KMS-11 (cell line): ENCODE results near the gene PDE2A.

Experiments
- H2AFZ ChIP-seq: fragments of 200-600 bp; sonication (generic); 2 replicates; pipeline ENCODE4 v1.6.1; 2016; ENCODE audit warnings: antibody characterized with exemption, mixed run types, low read depth
- H3K27ac ChIP-seq: fragments of 200-600 bp; sonication (generic); 2 replicates; pipeline ENCODE4 v1.6.1; 2016; ENCODE audit warnings: mild to moderate bottlenecking, mixed run types
- H3K27me3 ChIP-seq: fragments of 200-600 bp; sonication (generic); 2 replicates; pipeline ENCODE4 v1.6.1; 2017; ENCODE audit warnings: mild to moderate bottlenecking, low read depth, mixed run types, moderate library complexity; ENCODE audit not compliant: insufficient read depth
- H3K36me3 ChIP-seq: fragments of 200-600 bp; sonication (generic); 2 replicates; pipeline ENCODE4 v1.6.1; 2017; ENCODE audit warnings: mild to moderate bottlenecking, mixed run types; ENCODE audit not compliant: insufficient read depth
- H3K4me1 ChIP-seq: fragments of 200-600 bp; sonication (generic); 2 replicates; pipeline ENCODE4 v1.6.1; 2016; ENCODE audit warnings: mild to moderate bottlenecking, low read depth, mixed run types; ENCODE audit not compliant: poor library complexity, severe bottlenecking
- H3K4me2 ChIP-seq: fragments of 200-600 bp; sonication (generic); 2 replicates; pipeline ENCODE4 v1.7.0; 2016; ENCODE audit warnings: mild to moderate bottlenecking, mixed run types
- H3K4me3 ChIP-seq: fragments of 200-600 bp; sonication (generic); IDR thresholded peaks from 2 replicates; pipeline ENCODE4 v1.6.1; 2017; ENCODE audit warnings: low read depth, low read length, mixed read lengths; ENCODE audit not compliant: insufficient read depth
- H3K79me2 ChIP-seq: fragments of 200-600 bp; sonication (generic); 2 replicates; pipeline ENCODE4 v1.6.1; 2016; ENCODE audit warnings: low read depth, mixed run types; ENCODE audit not compliant: insufficient read depth
- H3K9ac ChIP-seq: fragments of 200-600 bp; sonication (generic); 2 replicates; pipeline ENCODE4 v1.6.1; 2016; ENCODE audit warnings: mild to moderate bottlenecking, mixed run types
- H4K20me1 ChIP-seq: fragments of 200-600 bp; sonication (generic); 2 replicates; pipeline ENCODE4 v1.6.1; 2016; ENCODE audit warnings: mild to moderate bottlenecking, mixed run types; ENCODE audit not compliant: insufficient read depth
- CTCF ChIP-seq: fragments of 200-600 bp; sonication (generic); conservative IDR thresholded peaks from 2 replicates; pipeline ENCODE4 v1.6.1; 2017; ENCODE audit warnings: low read depth, mild to moderate bottlenecking, antibody characterized with exemption, low read length, moderate library complexity, mixed read lengths

Gene PDE2A

GRCh38 chr11:72686639-72687220 lies 12.5 kb upstream of the PDE2A start:
- no peak overlapping the region for H2AFZ ChIP-seq
- H4K20me1 ChIP-seq: no peaks in the 10 kb centered on the region
- TF ChIP-seq CTCF: no peak
- H3K36me3 ChIP-seq: no peaks in the 10 kb centered on the region
- no peak overlapping the region for H3K9ac ChIP-seq
- no peaks in the 10 kb centered on the region for H3K4me1 ChIP-seq
- no peak overlapping the region for H3K4me3 ChIP-seq
- H3K4me2 ChIP-seq: no peak overlapping the region
- H3K79me2 ChIP-seq: no peaks in the 10 kb centered on the region
- no peak overlapping the region for H3K27ac ChIP-seq
- no peaks in the 10 kb centered on the region for H3K27me3 ChIP-seq

DNA sequence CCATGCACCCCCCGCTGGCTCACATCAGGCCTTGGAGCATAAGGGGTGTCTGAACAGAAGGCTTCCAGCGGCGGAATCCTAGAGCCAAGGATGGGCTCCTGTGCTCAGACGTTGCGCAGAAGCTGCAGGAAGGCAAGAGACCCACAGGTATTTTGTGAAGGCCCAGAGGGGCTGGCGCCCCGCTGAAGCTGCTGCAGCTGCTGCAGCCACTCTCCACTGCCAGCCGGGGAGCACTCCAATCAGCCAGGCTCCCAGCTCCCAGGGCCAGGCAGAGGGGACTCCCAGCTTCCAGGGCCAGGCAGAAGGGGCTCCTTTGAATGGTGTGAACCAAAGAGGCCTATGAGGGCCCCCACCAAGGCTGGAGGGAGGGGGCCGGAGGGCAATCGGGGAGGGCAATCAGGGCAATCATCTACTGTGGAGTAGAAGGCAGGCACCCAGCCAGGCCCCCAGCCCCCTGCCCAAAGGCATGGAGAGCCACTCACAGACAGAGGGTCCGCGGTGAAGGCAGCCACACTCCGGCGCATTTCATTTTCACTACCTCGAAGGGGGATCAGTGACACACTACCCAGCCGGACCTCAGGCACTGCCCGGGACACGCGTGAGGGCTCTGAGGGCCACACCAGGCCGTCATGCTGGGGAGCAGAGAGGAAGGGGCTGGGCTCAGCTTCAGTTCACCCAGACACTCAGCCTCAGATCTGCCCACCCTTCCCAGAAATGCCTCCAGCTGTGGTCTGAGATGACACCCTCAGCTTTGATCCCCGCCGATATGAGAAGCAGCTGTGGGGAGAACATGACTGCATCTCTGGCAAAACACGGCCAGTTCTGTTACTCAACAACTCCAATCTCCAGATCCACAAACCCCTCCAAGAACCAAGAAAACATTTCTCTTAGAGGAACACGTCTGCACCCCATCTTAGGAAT lies 11.6 kb upstream of the PDE2A start:
- TF ChIP-seq CTCF: no peak
- Histone ChIP-seq H3K27me3 (no peaks in the 10 kb centered on the region; the same call in 1 of the 2 replicates), H4K20me1 (no peaks in the 10 kb centered on the region), H3K36me3 (no peaks in the 10 kb centered on the region), H3K9ac (no peak overlapping the region), H3K4me3 (no peak overlapping the region), H3K27ac (no peak overlapping the region), H3K79me2 (no peaks in the 10 kb centered on the region), H3K4me1 (no peaks in the 10 kb centered on the region), H2AFZ (no peak overlapping the region), H3K4me2 (no peak overlapping the region)

DNA sequence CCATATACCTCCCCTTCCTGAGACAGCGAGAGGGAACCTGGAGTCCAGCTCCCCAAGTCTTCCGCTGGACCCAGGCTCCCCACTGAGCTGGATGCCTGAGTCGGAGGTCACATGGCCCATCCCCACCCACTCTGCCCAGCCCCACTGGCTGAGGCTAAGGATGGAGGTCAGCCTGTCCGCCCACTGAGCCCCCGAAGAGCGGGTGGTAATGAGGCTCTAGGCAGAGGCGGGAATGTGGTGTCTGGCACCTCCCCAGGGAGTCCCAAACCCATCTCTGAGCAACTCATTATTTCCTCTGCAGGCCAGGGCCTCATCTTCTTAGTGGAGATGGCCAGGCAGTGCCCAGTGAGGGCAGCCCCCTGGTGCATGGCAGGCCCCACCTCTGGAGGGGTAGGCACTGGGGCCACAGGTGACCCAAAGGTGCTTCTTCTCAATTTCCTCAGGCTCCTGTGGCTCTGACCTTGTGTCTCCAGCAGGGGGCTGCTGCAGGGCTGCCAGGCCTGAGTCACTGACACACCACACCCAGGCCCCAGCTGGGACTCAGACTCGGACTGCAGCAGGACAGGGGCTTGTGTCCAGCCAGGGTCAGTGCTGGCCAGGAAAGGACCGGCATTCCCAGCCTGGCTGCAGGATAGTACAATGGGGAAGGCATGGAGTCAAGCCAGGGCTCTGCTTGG lies 10.2 kb upstream of the PDE2A start:
- Histone ChIP-seq H3K36me3 (no peaks in the 10 kb centered on the region), H3K9ac (no peak overlapping the region), H3K4me1 (no peaks in the 10 kb centered on the region), H3K4me2 (no peak overlapping the region), H2AFZ (no peak overlapping the region), H4K20me1 (no peaks in the 10 kb centered on the region), H3K4me3 (no peak overlapping the region), H3K79me2 (no peaks in the 10 kb centered on the region), H3K27ac (no peak overlapping the region), H3K27me3 (peaks cover 7% of the 10 kb centered on the region)
- TF ChIP-seq CTCF: peak; percentile 66

DNA sequence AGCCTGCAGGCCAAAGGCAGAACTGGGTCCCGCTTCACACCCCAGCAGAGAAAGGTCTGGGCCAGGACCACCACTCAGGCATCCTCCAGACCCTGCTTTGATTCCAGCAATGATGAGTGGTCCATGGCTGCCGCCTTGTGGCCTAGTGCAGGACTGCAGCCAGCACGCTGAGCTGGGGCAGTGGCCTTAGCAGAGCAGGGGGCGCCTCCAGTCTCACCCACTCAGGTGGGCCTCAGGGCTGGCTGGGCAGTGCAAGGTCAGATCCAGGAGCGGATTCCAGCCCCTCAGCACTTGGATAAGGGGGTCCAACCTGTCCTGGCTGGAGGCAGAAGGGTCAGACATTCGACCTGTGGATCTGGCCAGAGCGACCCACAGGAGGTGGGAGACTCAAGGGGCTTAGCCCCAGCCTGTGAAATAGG lies 9.6 kb upstream of the PDE2A start:
- Histone ChIP-seq H2AFZ (no peak overlapping the region), H3K27me3 (peaks cover 12% of the 10 kb centered on the region), H3K27ac (no peak overlapping the region)

More for the DNA sequence above, 9.6 kb upstream of the PDE2A start:
- Histone ChIP-seq H4K20me1 (no peaks in the 10 kb centered on the region), H3K4me3 (no peak overlapping the region), H3K36me3 (no peaks in the 10 kb centered on the region), H3K4me2 (no peak overlapping the region), H3K4me1 (no peaks in the 10 kb centered on the region), H3K79me2 (no peaks in the 10 kb centered on the region), H3K9ac (no peak overlapping the region)
- TF ChIP-seq CTCF: peak; percentile 87
